Kidney capillary endothelial cell (primary cell): Measurements from ENCODE around the gene OR10P1.

Experiments used
- DNase-seq: peaks from one replicate; pipeline ENCODE4 v3.0.0-alpha.2; 2018; ENCODE audit warnings: low spot score

The OR10P1 gene

GRCh38 chr12:55652352-55652751 lies 15.7 kb downstream of the OR10P1 start:
- no peak for DNase-seq

GRCh38 chr12:55653031-55653430 lies 16.3 kb downstream of the OR10P1 start:
- no peak for DNase-seq

DNA sequence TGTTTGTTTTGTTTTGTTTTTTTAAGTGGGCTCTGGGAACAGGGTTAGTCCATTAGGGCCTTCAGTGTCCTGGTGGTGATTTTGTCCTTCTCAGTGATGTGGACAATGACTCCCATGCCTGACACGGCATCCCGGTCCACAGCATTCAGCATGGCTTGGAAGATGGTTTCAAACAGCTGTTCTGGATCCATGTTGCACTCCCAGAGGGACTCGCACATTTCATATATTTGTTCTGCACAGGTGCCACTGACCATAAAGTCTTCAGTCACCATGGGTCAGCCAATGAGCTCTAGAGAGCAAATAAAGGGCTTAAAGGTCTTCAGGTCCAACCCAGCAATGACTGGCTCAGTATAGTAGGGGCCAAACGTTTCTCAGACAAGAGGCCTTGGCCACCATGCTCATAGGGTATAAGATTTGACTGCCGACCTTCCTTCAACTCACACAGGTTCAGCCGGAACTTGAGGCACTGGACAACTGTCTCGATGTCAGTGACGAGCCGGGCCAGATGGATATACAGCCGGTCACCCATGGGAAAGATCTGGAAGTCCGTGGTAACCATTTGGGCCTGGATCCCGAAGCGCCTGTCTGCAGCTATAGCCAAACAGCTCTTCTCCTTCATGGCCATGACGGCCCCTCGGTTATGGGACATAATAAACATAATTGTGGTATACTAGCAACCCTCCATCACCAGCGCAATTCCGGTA lies 18.0 kb downstream of the OR10P1 start:
- no peak for DNase-seq

- DNase-seq = no peak
Measured at GRCh38 chr12:55657212-55657611, 20.5 kb downstream of the OR10P1 start.

- no peak for DNase-seq
Measured at GRCh38 chr12:55658212-55658611, 21.5 kb downstream of the OR10P1 start.

DNA sequence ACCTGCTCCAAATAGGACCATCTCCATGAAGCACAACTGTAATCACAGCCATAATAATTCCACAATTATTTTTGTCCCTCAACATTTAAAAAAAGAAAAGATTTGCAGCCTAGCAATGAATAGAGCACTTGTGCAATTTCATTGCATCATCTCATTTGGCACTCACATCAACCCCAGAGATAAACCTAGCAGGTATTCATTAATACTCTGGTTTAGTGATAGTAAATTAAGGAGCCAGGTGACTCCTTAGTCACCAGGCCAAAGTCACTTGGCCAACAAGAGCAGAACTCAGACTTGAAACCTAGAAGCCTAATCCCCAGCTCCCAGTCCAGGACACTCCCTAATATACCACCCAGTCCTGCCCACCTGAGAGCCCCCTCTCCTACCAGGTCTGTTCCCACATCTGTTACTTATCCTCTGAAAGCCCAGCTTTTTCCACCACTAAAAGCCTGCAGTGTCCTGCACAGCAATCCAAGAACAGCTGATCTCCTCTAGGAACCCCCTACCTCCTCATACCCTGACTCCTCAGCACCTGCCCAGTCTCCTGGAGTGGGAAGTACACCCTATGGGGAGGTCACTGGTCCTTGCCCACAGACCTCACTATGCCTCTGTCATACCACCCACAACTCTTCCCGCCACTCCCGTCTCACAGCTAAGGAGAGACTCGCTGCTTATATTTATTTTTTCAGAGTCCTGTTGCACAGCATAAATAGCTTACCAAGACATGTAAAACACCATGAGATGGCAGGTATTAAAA lies 22.1 kb downstream of the OR10P1 start:
- no peak for DNase-seq

- peak; percentile 20 for DNase-seq
Measured at GRCh38 chr12:55659486-55660385, 23.0 kb downstream of the OR10P1 start.

DNA sequence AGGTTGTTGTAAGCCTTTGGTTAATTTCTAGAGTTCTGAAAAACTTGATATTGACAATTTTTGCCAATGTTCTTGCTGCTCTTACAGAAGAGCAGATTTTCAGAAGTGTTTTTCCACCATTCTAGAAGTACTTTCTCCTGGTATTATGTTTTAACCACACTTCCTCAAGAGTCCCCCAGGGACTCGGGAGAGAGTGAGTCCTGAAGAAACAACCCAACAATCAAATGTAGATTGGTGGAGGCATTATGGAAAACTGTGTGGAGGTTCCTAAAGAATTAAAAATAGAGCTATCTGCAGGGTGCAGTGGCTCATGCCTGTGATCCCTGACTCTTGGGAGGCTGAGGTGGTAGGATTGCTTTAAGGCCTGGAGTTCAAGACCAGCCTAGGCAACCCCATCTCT lies 26.7 kb downstream of the OR10P1 start:
- DNase-seq = no peak

GRCh38 chr12:55664826-55665225 lies 28.1 kb downstream of the OR10P1 start:
- no peak for DNase-seq

DNA sequence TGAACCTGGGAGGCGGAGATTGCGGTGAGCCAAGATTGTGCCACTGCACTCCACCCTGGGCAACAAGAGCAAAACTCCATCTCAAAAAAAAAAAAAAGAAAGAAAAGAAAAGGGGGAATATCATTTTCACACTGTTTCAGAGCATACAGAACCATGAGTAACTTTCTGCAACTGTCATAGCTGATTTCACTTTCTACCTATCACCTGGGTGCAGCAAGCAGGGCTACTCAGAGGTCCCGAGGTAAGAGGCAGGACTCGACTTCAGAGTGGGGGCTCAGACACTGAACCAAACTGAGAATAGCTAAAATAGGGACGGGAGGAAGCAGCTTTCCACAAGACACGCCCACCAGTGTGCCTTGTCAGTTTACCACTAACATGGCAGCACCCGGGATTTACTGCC lies 29.8 kb downstream of the OR10P1 start:
- no peak for DNase-seq

GRCh38 chr12:55670276-55670675 lies 33.6 kb downstream of the OR10P1 start:
- DNase-seq = no peak

DNA sequence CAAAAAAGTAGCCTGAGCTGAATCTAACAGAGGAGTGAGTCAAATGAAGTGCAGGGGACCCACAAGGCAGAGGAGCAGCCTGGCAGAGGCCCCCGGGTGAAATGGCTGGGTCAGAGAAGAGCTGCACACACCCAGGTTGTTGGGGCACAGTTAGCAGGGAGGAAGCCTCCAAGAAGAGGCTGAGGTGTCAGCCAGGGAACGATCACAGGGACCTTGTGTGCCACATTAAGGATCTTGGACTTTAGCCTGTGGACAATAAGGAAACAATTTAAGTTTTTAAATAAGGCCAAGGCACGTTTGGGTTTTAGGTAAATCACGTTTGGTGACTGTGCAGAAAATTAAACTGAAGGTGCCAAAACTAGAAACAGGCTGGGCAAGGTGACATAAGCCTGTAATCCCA lies 35.1 kb downstream of the OR10P1 start:
- DNase-seq = no peak

DNA sequence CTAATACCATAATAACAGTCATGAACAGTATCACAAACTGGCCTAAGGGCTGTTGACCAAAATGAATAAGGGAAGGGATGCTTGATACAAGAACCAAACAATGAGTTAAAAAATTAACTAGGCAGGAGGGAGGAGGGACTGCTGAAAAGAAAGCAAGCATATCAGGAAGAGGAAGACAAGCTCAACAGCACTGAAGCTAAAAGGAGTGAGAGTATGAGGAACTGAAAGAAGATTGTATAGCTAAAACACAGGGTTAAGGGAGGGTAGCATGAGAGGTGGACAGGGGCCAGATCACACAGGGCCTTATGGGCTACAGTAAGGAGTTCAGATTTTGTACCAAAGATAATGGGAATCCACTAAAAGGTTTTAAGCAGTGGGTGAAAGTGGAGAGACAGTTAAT lies 36.9 kb downstream of the OR10P1 start:
- DNase-seq = no peak

GRCh38 chr12:55675666-55676065 lies 39.0 kb downstream of the OR10P1 start:
- no peak for DNase-seq

DNA sequence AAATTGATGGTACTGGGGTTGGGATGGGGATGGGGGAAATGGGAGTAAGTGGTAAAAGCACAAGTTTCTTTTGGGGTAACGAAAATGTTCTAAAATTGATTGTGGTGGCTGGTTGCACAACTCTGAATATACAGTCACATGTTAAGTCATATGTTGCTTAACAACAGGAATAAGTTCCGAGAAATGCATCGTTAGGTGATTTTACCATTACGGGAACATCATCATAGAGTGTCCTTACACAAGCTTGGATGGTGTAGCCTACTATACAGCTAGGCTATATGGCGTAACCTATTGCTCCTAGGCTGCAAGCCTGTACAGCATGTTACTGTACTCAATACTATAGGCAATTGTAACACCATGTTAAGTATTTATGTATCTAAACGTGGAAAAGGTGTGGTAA lies 40.0 kb downstream of the OR10P1 start:
- DNase-seq = no peak

DNA sequence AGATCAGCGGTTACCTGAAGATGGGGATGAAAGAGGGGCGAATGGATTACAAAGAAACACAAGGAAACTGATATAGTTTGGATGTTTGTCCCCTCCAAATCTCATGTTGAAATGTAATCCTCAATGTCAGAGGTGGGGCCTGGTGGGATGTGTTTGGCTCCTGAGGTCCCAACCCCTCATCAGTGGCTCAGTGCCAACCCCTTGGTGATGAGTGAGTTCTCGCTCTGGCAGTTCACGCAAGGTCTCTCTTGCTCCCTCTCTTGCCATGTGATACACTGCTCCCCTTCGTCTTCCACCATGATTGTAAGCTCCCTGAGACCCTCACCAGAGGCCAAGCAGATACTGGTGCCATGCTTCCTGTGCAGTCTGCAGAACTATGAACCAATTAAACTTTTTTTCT lies 43.0 kb downstream of the OR10P1 start:
- no peak for DNase-seq

GRCh38 chr12:55681142-55682077 lies 44.7 kb downstream of the OR10P1 start:
- DNase-seq = peak; percentile 46

- no peak for DNase-seq
Measured at GRCh38 chr12:55682087-55682796, 45.5 kb downstream of the OR10P1 start.

DNA sequence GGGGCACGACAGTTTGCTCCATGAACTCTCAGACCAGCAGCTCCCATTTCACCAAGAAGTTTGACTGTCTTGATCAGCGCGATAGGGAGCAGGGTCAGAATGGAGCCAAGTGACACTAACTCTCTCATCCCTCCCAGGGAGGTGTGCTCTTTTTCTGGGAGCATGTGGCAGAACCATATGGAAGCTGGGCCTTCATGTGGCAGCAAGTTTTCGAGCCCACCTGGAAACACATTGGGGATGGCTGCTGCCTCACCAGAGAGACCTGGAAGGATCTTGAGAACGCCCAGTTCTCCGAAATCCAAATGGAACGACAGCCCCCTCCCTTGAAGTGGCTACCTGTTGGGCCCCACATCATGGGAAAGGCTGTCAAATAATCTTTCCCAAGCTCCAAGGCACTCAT lies 47.0 kb downstream of the OR10P1 start:
- DNase-seq = no peak

GRCh38 chr12:55684761-55685370 lies 48.2 kb downstream of the OR10P1 start:
- no peak for DNase-seq
